Measurements from ENCODE around the gene PTPRJ. TPM values are rescaled to one million over a fixed set of nuclear protein-coding genes. Genes with fewer than 3 reads are reported as not detected.
"Not testable (repeated sequence)": the region's sequence is repeated elsewhere in the genome, so short reads cannot be mapped to it uniquely, and the experiment has no call there.

PTPRJ gene
- total RNA-seq, 2 experiments from 2014 or later, result 56.5 to 62.9 TPM

DNA sequence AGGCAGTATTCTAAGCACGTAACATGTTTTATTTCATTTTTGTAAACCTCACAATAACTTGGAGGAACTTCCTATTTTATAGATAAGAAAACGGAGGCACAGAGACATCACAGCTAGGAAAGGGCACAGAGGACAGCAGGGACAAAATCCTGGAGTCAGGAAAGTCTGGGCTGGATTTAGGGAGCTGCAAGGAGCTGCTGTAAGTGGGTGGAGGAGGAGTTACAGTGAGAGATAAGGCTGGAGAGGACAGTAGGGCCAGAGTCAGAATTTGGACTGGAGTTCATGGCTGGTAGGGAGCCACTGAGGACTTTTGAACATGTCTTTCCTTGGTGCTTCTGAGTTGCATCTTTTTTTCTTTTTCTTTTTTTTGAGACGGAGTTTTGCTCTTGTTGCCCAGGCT lies 32.2 kb upstream of the PTPRJ start:
- H3K9me3 Mint-ChIP-seq (ENCODE audit: insufficient read depth), result no peaks in the 10 kb centered on the region
- no peaks in the 10 kb centered on the region for H3K27me3 Mint-ChIP-seq (ENCODE audit: low read depth)
- peaks cover 1% of the 10 kb centered on the region for H3K36me3 Mint-ChIP-seq (ENCODE audit: low read depth)
- ATAC-seq, result no peak
- POLR2A ChIA-PET, result no interaction called here
- H3K4me3 Mint-ChIP-seq, result no peak overlapping the region
- CTCF ChIA-PET, result interaction anchor here (0.9 to 3.2 kb wide), 2 partner anchors 11 to 14 kb away, joined by 3 to 17 read pairs; no protein-coding TSS in a partner anchor
- H3K27ac Mint-ChIP-seq, result peak overlapping the region; percentile 23
- no peak for DNase-seq
- H3K4me1 Mint-ChIP-seq (ENCODE audit: low read depth), result peaks cover 53% of the 10 kb centered on the region

DNA sequence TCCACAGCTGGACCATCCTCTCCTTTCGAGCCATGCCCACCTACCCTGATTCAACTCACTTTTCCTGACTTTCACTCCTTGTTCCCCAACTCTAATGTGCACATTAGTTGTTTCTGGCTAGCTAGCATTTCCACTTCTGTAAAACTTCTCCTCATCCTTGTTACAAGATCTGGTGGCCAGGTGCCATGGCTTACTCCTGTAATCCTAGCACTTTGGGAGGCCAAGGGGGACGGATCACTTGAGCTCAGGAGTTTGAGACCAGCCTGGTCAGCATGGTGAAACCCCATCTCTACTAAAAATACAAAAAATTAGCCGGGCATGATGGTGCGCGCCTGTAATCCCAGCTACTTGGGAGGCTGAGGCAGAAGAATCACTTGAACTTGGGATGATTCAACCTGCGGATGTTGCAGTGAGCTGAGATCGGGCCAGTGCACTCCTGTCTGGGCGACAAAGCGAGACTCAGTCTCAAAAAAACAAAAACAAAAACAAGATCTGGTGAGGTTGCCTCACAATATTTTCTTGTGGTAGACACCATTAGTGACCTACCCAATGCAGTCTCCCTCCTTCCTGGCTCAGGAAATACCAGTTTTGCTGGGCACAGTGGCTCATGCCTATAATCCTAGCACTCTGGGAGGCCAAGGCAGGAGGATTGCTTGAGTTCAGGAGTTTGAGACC lies 31.2 kb upstream of the PTPRJ start:
- not testable (repeated sequence) for H3K4me3 Mint-ChIP-seq; H3K36me3 Mint-ChIP-seq (ENCODE audit: low read depth); H3K9me3 Mint-ChIP-seq (ENCODE audit: insufficient read depth); ATAC-seq; DNase-seq; H3K27me3 Mint-ChIP-seq (ENCODE audit: low read depth)
- ChIA-PET POLR2A (interaction anchor here (1.1 to 1.8 kb wide), 2 partner anchors 52 to 57 kb away, joined by 4 to 5 read pairs; no protein-coding TSS in a partner anchor), CTCF (interaction anchor here (0.9 to 3.2 kb wide), 3 partner anchors 12 to 160 kb away, joined by 3 to 17 read pairs (median 5); no protein-coding TSS in a partner anchor)
- H3K4me1 Mint-ChIP-seq (ENCODE audit: low read depth), result peaks cover 53% of the 10 kb centered on the region
- H3K27ac Mint-ChIP-seq, result peak overlapping the region; percentile 99

DNA sequence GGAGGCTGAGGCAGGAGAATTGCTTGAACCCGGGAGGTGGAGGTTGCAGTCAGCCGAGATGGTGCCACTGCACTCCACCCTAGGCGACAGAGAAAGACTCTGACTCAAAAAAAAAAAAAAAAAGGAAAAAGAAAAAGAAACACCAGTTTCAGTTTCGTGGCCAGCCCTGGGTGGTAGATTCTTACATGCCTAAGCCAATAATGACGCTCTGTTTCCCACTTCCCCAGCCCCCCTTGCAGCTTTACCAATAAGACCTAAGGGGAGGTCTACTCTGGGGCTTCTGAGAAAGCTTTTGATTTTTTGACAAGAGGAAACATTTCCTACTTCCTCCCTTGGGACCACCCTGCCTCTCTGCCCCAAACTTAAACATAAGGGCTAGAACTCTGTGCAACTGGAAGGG lies 30.0 kb upstream of the PTPRJ start:
- H3K36me3 Mint-ChIP-seq (ENCODE audit: low read depth), result peaks cover 1% of the 10 kb centered on the region
- POLR2A ChIA-PET, result interaction anchor here (0.7 to 1.8 kb wide), 4 partner anchors 33 to 61 kb away, joined by 3 to 5 read pairs (median 4); no protein-coding TSS in a partner anchor
- H3K27ac Mint-ChIP-seq, result peak overlapping the region; percentile 99
- no peaks in the 10 kb centered on the region for H3K9me3 Mint-ChIP-seq (ENCODE audit: insufficient read depth)
- ATAC-seq (peak; percentile 99), DNase-seq (peak; percentile 93)
- H3K4me1 Mint-ChIP-seq (ENCODE audit: low read depth), result peaks cover 56% of the 10 kb centered on the region
- H3K27me3 Mint-ChIP-seq (ENCODE audit: low read depth), result no peaks in the 10 kb centered on the region
- H3K4me3 Mint-ChIP-seq, result peak overlapping the region; percentile 75
- CTCF ChIA-PET, result interaction anchor here (0.6 to 1.7 kb wide), 3 partner anchors 16 to 159 kb away, joined by 3 to 9 read pairs (median 5); no protein-coding TSS in a partner anchor

DNA sequence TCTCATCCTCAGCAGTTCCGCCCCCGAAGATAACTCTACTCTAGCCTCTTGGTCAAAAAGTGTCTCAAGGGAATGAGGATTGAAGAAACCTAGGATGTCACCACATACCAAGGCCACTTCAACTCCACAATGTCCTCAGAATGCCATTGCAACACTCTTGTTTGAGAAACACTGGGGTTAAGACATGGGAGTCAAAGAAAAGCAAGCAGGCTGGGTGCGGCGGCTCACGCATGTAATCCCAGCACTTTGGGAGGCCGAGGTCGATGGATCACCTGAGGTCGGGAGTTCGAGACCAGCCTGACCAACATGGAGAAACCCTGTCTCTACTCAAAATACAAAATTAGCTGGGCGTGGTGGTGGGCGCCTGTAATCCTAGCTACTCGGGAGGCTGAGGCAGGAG lies 28.9 kb upstream of the PTPRJ start:
- H3K9me3 Mint-ChIP-seq (ENCODE audit: insufficient read depth); ATAC-seq; H3K36me3 Mint-ChIP-seq (ENCODE audit: low read depth); CTCF ChIA-PET; H3K27me3 Mint-ChIP-seq (ENCODE audit: low read depth); H3K4me3 Mint-ChIP-seq; DNase-seq: not testable (repeated sequence)
- POLR2A ChIA-PET, result interaction anchor here (1.5 kb wide), 1 partner anchor 32 kb away, joined by 3 read pairs; no protein-coding TSS in a partner anchor
- Mint-ChIP-seq H3K4me1 (ENCODE audit: low read depth) (peaks cover 56% of the 10 kb centered on the region), H3K27ac (peak overlapping the region; percentile 99)

DNA sequence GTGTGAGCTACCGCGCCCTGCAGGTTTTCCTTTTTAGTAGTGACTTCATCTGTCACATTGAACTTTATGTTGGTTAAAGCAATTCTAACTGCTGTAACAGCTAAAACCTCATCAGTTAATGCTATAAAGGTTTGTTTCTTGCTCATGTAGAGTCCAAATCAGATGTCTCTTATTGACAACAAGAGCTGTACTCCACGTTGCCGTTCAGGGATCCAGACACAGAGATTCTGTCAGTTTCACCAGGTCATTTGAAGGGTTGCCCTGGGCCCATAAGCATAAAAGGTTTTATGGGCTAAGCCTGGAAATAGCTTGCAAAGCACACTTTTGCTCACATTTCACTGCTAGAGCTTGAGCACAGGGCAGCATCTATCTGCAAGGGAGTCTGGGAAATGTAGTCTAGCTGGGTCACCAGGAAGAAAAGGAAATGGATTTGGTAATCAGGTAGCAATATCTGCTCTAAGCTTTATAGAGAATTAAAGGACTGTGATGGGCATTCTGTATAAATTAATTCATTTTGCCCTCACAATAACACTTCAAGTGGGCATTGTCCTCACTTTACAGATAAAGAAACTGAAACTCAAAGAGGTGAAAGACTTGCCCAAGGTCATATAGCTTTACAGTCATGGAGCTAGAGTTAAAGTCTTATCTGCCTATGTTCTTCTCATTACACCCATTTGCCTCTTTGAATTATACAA lies 25.2 kb upstream of the PTPRJ start:
- Mint-ChIP-seq H3K36me3 (ENCODE audit: low read depth) (peaks cover 1% of the 10 kb centered on the region), H3K27me3 (ENCODE audit: low read depth) (no peaks in the 10 kb centered on the region), H3K4me1 (ENCODE audit: low read depth) (peaks cover 25% of the 10 kb centered on the region), H3K27ac (peak overlapping the region; percentile 39), H3K9me3 (ENCODE audit: insufficient read depth) (no peaks in the 10 kb centered on the region), H3K4me3 (no peak overlapping the region)
- POLR2A ChIA-PET, result interaction anchor here (1.1 to 1.2 kb wide), 2 partner anchors 57 to 101 kb away, joined by 3 to 4 read pairs; no protein-coding TSS in a partner anchor
- ATAC-seq (peak; percentile 28), DNase-seq (no peak)
- CTCF ChIA-PET, result interaction anchor here (0.8 to 2.3 kb wide), 6 partner anchors 14 to 154 kb away, joined by 3 to 18 read pairs (median 4); no protein-coding TSS in a partner anchor

DNA sequence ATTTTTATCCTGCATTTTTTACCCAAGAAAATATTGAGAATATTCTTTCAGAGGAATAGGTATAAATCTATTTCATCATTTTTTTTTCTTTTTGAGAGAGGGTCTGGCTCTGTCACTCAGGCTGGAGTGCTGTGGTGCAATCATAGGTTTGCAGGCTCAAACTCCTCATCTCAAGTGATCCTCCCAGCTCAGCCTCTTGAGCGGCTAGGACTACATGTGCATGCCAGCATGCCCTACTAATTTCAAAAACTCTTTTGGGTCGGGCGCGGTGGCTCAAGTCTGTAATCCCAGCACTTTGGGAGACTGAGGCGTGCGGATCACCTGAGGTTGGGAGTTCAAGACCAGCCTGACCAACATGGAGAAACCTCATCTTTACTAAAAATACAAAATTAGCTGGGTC lies 20.3 kb upstream of the PTPRJ start:
- no peak for ATAC-seq
- CTCF ChIA-PET, result interaction anchor here (1.6 to 2.0 kb wide), 2 partner anchors 11 to 28 kb away, joined by 4 read pairs; no protein-coding TSS in a partner anchor
- H3K4me3 Mint-ChIP-seq, result no peak overlapping the region
- H3K27ac Mint-ChIP-seq, result no peak overlapping the region
- H3K9me3 Mint-ChIP-seq (ENCODE audit: insufficient read depth), result no peaks in the 10 kb centered on the region
- POLR2A ChIA-PET, result interaction anchor here (1.1 kb wide), 1 partner anchor 34 kb away, joined by 3 read pairs; no protein-coding TSS in a partner anchor
- H3K4me1 Mint-ChIP-seq (ENCODE audit: low read depth), result peaks cover 10% of the 10 kb centered on the region
- no peak for DNase-seq
- H3K27me3 Mint-ChIP-seq (ENCODE audit: low read depth), result no peaks in the 10 kb centered on the region
- H3K36me3 Mint-ChIP-seq (ENCODE audit: low read depth), result no peaks in the 10 kb centered on the region

DNA sequence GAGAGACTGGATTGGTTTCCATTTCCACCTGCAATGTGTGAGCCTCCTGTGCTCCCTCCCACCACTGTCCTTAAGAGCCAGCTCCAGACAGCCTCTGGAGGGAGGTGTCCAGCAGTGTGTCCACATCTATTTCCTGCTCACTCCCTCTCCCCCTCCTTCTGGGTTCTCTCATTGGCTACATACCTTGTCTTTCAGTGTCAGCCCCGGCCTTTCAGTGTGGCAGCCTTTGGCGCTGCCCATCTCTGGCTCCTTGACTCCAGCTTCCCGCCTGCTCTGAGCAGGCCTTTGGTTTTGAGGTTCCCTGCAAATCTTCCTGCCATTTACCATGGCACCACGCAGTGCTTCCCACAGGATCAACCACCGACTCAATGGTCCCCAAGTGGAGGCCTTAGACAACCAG lies 19.0 kb upstream of the PTPRJ start:
- Mint-ChIP-seq H3K27me3 (ENCODE audit: low read depth) (no peaks in the 10 kb centered on the region), H3K27ac (no peak overlapping the region), H3K4me3 (no peak overlapping the region), H3K36me3 (ENCODE audit: low read depth) (no peaks in the 10 kb centered on the region), H3K9me3 (ENCODE audit: insufficient read depth) (no peaks in the 10 kb centered on the region), H3K4me1 (ENCODE audit: low read depth) (peaks cover 2% of the 10 kb centered on the region)
- ChIA-PET POLR2A (interaction anchor here (0.6 kb wide), 2 partner anchors 9 to 25 kb away, joined by 3 read pairs; no protein-coding TSS in a partner anchor), CTCF (interaction anchor here (1.6 to 3.3 kb wide), 2 partner anchors 27 to 29 kb away, joined by 4 to 10 read pairs; no protein-coding TSS in a partner anchor)
- no peak for DNase-seq
- ATAC-seq, result no peak

DNA sequence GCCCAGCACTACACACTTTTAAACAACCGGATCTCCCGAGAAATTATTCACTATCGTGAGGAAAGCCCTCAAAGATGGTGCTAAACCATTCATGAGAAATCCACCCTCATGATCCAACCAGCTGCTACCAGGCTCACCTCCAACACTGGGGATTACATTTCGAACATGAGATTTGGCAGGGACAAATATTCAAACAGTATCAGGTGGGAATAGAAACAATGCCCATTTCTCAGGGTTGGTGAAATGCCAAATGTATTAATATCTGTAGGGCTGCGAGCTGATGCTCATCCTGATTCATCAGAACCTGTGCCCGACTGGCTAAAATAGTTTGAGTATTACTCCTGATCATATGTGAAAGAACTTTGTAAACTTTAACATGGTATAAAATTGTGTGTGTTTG lies 15.8 kb upstream of the PTPRJ start:
- ChIA-PET CTCF (interaction anchor here (0.7 to 1.6 kb wide), 3 partner anchors 10 to 143 kb away, joined by 3 to 5 read pairs (median 4); no protein-coding TSS in a partner anchor), POLR2A (no interaction called here)
- DNase-seq (no peak), ATAC-seq (no peak)
- H3K36me3 Mint-ChIP-seq (ENCODE audit: low read depth), result no peaks in the 10 kb centered on the region
- H3K4me1 Mint-ChIP-seq (ENCODE audit: low read depth), result peaks cover 2% of the 10 kb centered on the region
- H3K9me3 Mint-ChIP-seq (ENCODE audit: insufficient read depth), result no peaks in the 10 kb centered on the region
- no peak overlapping the region for H3K4me3 Mint-ChIP-seq
- no peak overlapping the region for H3K27ac Mint-ChIP-seq
- no peaks in the 10 kb centered on the region for H3K27me3 Mint-ChIP-seq (ENCODE audit: low read depth)

DNA sequence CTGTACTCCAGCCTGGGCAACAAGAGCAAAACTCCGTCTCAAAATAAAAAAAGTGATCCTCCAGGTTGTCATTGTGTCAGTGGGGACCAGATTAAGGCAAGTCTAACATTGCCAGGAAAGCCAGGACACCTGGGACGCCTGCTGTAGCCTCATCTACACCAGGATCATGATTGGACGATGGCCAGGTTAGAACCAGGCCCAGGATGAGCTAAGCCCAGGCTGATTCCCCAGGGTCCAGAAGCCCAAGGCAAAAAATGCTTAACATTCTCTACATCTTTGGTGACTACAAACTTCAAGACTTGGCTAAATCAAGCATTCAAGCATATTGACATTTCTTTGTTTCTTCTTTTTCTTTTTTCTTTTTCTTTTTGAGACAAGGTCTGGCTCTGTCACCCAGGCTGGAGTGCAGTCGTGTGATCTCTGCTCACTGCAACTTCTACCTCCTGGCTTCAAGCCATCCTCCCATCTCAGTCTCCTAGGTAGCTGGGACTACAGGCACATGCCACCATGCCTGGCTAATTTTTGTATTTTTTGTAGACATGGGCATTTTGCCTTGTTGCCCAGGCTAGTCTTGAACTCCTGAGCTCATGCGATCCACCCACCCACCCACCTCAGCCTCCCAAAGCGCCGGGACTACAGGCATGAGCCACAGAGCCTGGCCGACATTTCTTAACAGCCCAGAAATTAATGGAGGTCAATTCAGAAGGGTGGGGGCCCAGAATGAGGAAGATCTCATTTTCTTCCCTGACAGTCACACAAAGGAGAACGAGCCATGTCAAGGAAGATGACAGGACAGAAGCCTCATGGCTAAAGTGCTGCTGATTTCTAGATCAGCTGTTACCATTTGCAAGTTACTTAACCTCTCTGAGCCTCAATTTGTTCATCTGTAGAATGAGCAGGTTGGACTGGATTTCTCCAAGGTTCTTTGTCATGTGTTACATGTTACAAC lies 12.5 kb upstream of the PTPRJ start:
- CTCF ChIA-PET, result interaction anchor here (1.9 kb wide), 1 partner anchor 12 kb away, joined by 5 read pairs; no protein-coding TSS in a partner anchor
- POLR2A ChIA-PET, result no interaction called here

DNA sequence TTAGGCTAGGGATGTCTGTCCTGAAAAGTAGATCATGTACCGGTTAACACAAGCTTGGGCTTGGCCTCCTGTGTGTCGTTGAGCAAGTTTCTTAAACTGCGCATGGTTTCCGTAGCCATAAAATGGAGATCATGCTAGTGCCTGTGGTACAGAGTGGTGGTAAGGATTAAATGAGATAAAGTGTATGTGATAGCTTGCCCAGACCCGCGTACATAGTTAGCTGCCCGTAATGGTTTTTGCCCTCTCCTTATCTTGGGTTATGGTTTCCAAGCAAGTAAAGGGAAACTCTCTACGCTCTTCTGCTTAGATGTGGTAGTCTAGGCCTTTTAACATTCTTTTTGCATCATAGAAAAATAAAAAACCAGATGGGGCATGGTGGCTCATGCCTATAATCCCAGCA lies 11.0 kb upstream of the PTPRJ start:
- Mint-ChIP-seq H3K27me3 (ENCODE audit: low read depth) (no peaks in the 10 kb centered on the region), H3K4me1 (ENCODE audit: low read depth) (peaks cover 7% of the 10 kb centered on the region), H3K36me3 (ENCODE audit: low read depth) (no peaks in the 10 kb centered on the region), H3K27ac (no peak overlapping the region), H3K4me3 (no peak overlapping the region), H3K9me3 (ENCODE audit: insufficient read depth) (no peaks in the 10 kb centered on the region)
- ChIA-PET POLR2A (no interaction called here), CTCF (interaction anchor here (1.9 kb wide), 1 partner anchor 14 kb away, joined by 5 read pairs; no protein-coding TSS in a partner anchor)
- ATAC-seq (no peak), DNase-seq (no peak)

More for the DNA sequence above, 12.5 kb upstream of the PTPRJ start:
- DNase-seq (no peak), ATAC-seq (no peak)
- no peak overlapping the region for H3K27ac Mint-ChIP-seq
- H3K27me3 Mint-ChIP-seq (ENCODE audit: low read depth), result no peaks in the 10 kb centered on the region
- no peaks in the 10 kb centered on the region for H3K9me3 Mint-ChIP-seq (ENCODE audit: insufficient read depth)
- H3K4me1 Mint-ChIP-seq (ENCODE audit: low read depth), result peaks cover 2% of the 10 kb centered on the region
- H3K4me3 Mint-ChIP-seq, result no peak overlapping the region
- no peaks in the 10 kb centered on the region for H3K36me3 Mint-ChIP-seq (ENCODE audit: low read depth)

DNA sequence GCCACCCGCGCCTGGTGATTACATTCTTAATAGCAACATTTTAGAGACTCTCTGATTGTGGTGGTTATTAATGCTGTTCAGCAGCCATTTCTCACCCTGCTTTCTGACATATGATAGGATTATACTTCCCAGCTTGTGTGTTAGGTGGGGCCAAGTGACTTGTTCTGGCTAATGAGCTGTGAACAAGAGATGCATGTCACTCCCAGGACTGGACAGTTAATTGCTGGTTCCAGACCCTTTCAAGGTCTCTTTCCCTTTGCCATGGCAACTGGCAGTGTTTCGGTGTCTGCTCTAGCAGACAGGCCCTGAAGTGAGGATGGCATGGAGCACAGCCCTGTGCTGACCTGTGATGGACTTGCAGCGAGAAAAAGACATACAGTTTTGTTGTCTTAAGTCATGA lies 8.9 kb upstream of the PTPRJ start:
- Mint-ChIP-seq H3K27me3 (ENCODE audit: low read depth) (no peaks in the 10 kb centered on the region), H3K36me3 (ENCODE audit: low read depth) (no peaks in the 10 kb centered on the region), H3K4me3 (no peak overlapping the region), H3K9me3 (ENCODE audit: insufficient read depth) (no peaks in the 10 kb centered on the region), H3K4me1 (ENCODE audit: low read depth) (peaks cover 9% of the 10 kb centered on the region), H3K27ac (no peak overlapping the region)
- no peak for ATAC-seq
- ChIA-PET CTCF (interaction anchor here (1.3 kb wide), 1 partner anchor 11 kb away, joined by 4 read pairs; no protein-coding TSS in a partner anchor), POLR2A (interaction anchor here (0.6 kb wide), 1 partner anchor 1391 kb away, joined by 4 read pairs; no protein-coding TSS in a partner anchor)
- no peak for DNase-seq

Measured in activated CD8-positive, alpha-beta T cell treated with anti-CD3 and anti-CD28 coated beads, Interleukin-2, amount 10 ng/mL, durations not matched to agents 7 days and 5 days (primary cell).